K562 (cell line): ENCODE measurements around the gene PTPN11. TPM values are rescaled to one million over a fixed set of nuclear protein-coding genes. Genes with fewer than 3 reads are reported as not detected.

Experiments
- ADNP ChIP-seq: fragments of 200-800 bp; sonication (Bioruptor generic); IDR thresholded peaks from 2 replicates; pipeline ENCODE4 v1.6.1; 2016; ENCODE audit warnings: missing genetic modification characterization, missing compliant biosample characterization
- BRD4 ChIP-seq: fragments of 200-600 bp; sonication (generic); IDR thresholded peaks from 2 replicates; pipeline ENCODE4 v1.6.1; 2017; ENCODE audit warnings: inconsistent platforms
- CBFA2T2 ChIP-seq: fragments of 450-650 bp; conservative IDR thresholded peaks from 2 replicates; pipeline ENCODE4 v1.6.1; 2017; ENCODE audit warnings: mild to moderate bottlenecking
- EP400 ChIP-seq: fragments of 450-650 bp; IDR thresholded peaks from 2 replicates; pipeline ENCODE4 v1.6.1; 2017; ENCODE audit warnings: antibody characterized with exemption, mild to moderate bottlenecking, moderate library complexity
- FOSL1 ChIP-seq: fragments of 200-800 bp; sonication (Bioruptor generic); conservative IDR thresholded peaks from 2 replicates; pipeline ENCODE4 v1.6.1; 2016; ENCODE audit warnings: missing genetic modification characterization, missing compliant biosample characterization
- JUND ChIP-seq, 2 experiments: IDR thresholded peaks; 2 replicates in 1 of 2; 3 replicates in 1 of 2; pipeline ENCODE4 v1.6.1; 2011; ENCODE audit warnings: borderline replicate concordance in 2 of 2, low read depth in 2 of 2, low read length in 2 of 2, improper control_type of control experiment in 1 of 2, missing biosample characterization in 1 of 2, missing genetic modification characterization in 1 of 2, missing genetic modification reagents in 1 of 2
- NFATC3 ChIP-seq: fragments of 450-650 bp; IDR thresholded peaks from 2 replicates; pipeline ENCODE4 v1.6.1; 2017; ENCODE audit warnings: mild to moderate bottlenecking
- PYGO2 ChIP-seq: fragments of 450-650 bp; IDR thresholded peaks from 2 replicates; pipeline ENCODE4 v1.6.1; 2016; ENCODE audit warnings: mild to moderate bottlenecking, missing genetic modification characterization, moderate library complexity, missing compliant biosample characterization
- RFX1 ChIP-seq: fragments of 450-650 bp; IDR thresholded peaks from 2 replicates; pipeline ENCODE4 v1.6.1; 2016; ENCODE audit warnings: mild to moderate bottlenecking, moderate library complexity
- SMAD1 ChIP-seq: fragments of 150-350 bp; IDR thresholded peaks from 2 replicates; pipeline ENCODE4 v1.6.1; 2014; ENCODE audit warnings: low read length, low read depth; ENCODE audit not compliant: partially characterized antibody
- SMARCA4 ChIP-seq: fragments of 450-650 bp; IDR thresholded peaks from 2 replicates; pipeline ENCODE4 v1.6.1; 2016
- SP1 ChIP-seq: sonication (generic); formaldehyde crosslinking; IDR thresholded peaks from 2 replicates; pipeline ENCODE4 v1.8.1; 2022; ENCODE audit warnings: mild to moderate bottlenecking, missing genetic modification reagents
- SUPT5H ChIP-seq: fragments of 450-650 bp; IDR thresholded peaks from 2 replicates; pipeline ENCODE4 v1.6.1; 2016
- TFAM ChIP-seq: fragments of 250-450 bp; sonication (Bioruptor Pico); conservative IDR thresholded peaks from 2 replicates; pipeline ENCODE4 v1.5.0; 2021; ENCODE audit warnings: mild to moderate bottlenecking, moderate library complexity
- ZBTB1 ChIP-seq: sonication (generic); formaldehyde crosslinking; IDR thresholded peaks from 2 replicates; pipeline ENCODE4 v1.8.1; 2023; ENCODE audit warnings: missing genetic modification reagents, low read depth, mild to moderate bottlenecking, borderline replicate concordance
- ZNF146 ChIP-seq: IDR thresholded peaks from one replicate; pipeline ENCODE4 v1.6.1; 2018; ENCODE audit warnings: missing compliant biosample characterization; ENCODE audit not compliant: unreplicated experiment
- ZNF384 ChIP-seq: IDR thresholded peaks from 2 replicates; pipeline ENCODE4 v1.6.1; 2012; ENCODE audit warnings: low read depth, low read length, improper control_type of control experiment
- polyA plus RNA-seq, 8 experiments: library from polyadenylated mRNA; depleted of rRNA in 4 of 8; stranded (reverse) in 5 of 8; unstranded in 3 of 8; fragments of >200 nt; fragmentation: Nextera tagmentation in 2 of 8; fragmentation: Illumina TruSeq in 1 of 8; extraction: Ambion mirVana in 2 of 8; extraction: Trizol in 1 of 8; gene quantifications; 2 replicates each; pipeline versions ENCODE4 v1.2.1 to v1.2.3, GENCODE V29; 2011 to 2014; ENCODE audit warnings: inconsistent platforms in 1 of 8, missing spikeins in 1 of 8
- total RNA-seq, 7 experiments: library from RNA; depleted of rRNA in 6 of 7; stranded (reverse); fragments of >200 nt in 6 of 7; fragmentation: Illumina TruSeq in 2 of 7; extraction: Trizol in 2 of 7; gene quantifications; 2 replicates each; pipeline versions ENCODE4 v1.2.1 to v1.2.3, GENCODE V29; 2011 to 2021; ENCODE audit warnings: low replicate concordance in 1 of 7
- TF ChIP-seq, protein P1 (sequence below), 2 experiments: fragments of 450-650 bp; IDR thresholded peaks; 2 replicates each; pipeline ENCODE4 v1.6.1; 2016
- TF ChIP-seq, protein P2 (sequence below): sonication (generic); formaldehyde crosslinking; IDR thresholded peaks from 2 replicates; pipeline ENCODE4 v1.8.0; 2022; ENCODE audit warnings: mild to moderate bottlenecking, missing genetic modification reagents
- TF ChIP-seq, protein P3 (sequence below): fragments of 450-650 bp; formaldehyde crosslinking; conservative IDR thresholded peaks from 2 replicates; pipeline ENCODE4 v1.4.0; 2022; ENCODE audit warnings: mild to moderate bottlenecking, missing genetic modification characterization
- TF ChIP-seq, protein P4 (sequence below), 3 experiments: fragments of 200-800 bp in 1 of 3; sonication (Bioruptor generic) in 1 of 3; sonication (generic) in 1 of 3; formaldehyde crosslinking in 1 of 3; IDR thresholded peaks; 2 replicates each; pipeline versions ENCODE4 v1.6.1 to v1.8.0; 2016 to 2022; ENCODE audit warnings: mild to moderate bottlenecking in 2 of 3, missing compliant biosample characterization in 2 of 3, missing genetic modification characterization in 2 of 3, missing genetic modification reagents in 1 of 3
- TF ChIP-seq, protein P5 (sequence below): fragments of 450-650 bp; IDR thresholded peaks from 2 replicates; pipeline ENCODE4 v1.7.0; 2016; ENCODE audit warnings: borderline replicate concordance

PTPN11 gene
- total and polyA plus RNA-seq, 9 of the 15 experiments (the other 6 are each of a cell fraction or from before 2014, with no cell fraction given): 22.5 to 126 (median 79.7) TPM

DNA sequence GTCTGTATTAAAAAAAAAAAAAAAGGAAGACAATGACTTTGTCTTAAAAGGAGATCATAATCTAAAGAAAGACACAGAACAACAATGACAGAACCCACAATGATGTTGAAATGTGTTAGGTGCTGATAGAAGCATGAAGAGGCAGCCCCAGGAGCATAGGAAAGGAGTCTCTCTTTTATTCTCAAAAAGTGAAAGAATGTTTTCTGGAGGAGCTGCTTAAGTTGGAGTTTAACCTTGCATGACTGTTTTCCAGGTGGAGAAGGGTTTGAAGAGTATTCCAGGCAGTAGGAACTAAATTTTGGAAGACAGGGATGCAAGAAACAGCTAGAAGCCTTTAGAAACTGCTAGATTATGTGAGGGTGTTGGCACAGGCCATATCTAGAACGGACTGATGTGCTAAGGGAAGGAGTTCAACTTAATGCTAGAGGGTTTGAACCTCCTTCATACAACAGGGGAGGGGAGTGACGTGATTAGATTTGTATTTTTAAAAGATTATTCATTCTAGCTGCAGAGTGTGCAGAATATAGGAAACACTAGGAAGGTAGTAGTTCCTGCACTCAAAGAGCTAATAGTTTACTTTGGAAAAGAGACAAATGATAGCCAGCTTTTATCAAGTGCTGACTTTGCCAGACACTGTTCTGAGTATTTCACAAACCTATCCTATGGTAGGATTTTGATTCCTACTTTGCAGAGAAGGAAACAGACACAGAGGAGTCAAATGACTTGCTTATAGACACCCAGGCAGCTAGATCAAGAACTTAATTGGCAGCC lies 4.7 kb upstream of the PTPN11 start (continued):
- TF ChIP-seq FOSL1 (peak; percentile 51), BRD4 (no peak), ZNF384 (peak; percentile 89), EP400 (no peak), SUPT5H (no peak), ZNF146 (CRISPR knock-in tag) (no peak), ADNP (peak; percentile 89; the same call in 1 of the 2 replicates), SMAD1 (no peak), PYGO2 (tag) (no peak), SP1 (CRISPR knock-in tag) (no peak), CBFA2T2 (peak; percentile 37; the same call in 1 of the 2 replicates), SMARCA4 (peak; percentile 83), ZBTB1 (CRISPR knock-in tag) (no peak), JUND (IDR thresholded peaks at IDR 0.05; ENCODE audit: borderline replicate concordance, low read depth, low read length) (0 out of 2 replicates have a peak, but pooled peaks have one; percentile 6), JUND (tag; IDR thresholded peaks at IDR 0.05; ENCODE audit: borderline replicate concordance, low read depth, low read length) (no peak), TFAM (CRISPR knock-in tag) (no peak), NFATC3 (no peak), RFX1 (no peak)
- TF ChIP-seq, protein P1, sequence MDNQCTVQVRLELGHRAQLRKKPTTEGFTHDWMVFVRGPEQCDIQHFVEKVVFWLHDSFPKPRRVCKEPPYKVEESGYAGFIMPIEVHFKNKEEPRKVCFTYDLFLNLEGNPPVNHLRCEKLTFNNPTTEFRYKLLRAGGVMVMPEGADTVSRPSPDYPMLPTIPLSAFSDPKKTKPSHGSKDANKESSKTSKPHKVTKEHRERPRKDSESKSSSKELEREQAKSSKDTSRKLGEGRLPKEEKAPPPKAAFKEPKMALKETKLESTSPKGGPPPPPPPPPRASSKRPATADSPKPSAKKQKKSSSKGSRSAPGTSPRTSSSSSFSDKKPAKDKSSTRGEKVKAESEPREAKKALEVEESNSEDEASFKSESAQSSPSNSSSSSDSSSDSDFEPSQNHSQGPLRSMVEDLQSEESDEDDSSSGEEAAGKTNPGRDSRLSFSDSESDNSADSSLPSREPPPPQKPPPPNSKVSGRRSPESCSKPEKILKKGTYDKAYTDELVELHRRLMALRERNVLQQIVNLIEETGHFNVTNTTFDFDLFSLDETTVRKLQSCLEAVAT (IDR thresholded peaks at IDR 0.05): 0 out of 4 replicates have a peak, but pooled peaks of 1 of the 2 experiments have one; percentile 17
- TF ChIP-seq, protein P2, sequence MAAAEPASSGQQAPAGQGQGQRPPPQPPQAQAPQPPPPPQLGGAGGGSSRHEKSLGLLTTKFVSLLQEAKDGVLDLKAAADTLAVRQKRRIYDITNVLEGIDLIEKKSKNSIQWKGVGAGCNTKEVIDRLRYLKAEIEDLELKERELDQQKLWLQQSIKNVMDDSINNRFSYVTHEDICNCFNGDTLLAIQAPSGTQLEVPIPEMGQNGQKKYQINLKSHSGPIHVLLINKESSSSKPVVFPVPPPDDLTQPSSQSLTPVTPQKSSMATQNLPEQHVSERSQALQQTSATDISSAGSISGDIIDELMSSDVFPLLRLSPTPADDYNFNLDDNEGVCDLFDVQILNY: no peak
- TF ChIP-seq, protein P3, sequence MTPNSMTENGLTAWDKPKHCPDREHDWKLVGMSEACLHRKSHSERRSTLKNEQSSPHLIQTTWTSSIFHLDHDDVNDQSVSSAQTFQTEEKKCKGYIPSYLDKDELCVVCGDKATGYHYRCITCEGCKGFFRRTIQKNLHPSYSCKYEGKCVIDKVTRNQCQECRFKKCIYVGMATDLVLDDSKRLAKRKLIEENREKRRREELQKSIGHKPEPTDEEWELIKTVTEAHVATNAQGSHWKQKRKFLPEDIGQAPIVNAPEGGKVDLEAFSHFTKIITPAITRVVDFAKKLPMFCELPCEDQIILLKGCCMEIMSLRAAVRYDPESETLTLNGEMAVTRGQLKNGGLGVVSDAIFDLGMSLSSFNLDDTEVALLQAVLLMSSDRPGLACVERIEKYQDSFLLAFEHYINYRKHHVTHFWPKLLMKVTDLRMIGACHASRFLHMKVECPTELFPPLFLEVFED (CRISPR knock-in tag): no peak
- TF ChIP-seq, protein P4, sequence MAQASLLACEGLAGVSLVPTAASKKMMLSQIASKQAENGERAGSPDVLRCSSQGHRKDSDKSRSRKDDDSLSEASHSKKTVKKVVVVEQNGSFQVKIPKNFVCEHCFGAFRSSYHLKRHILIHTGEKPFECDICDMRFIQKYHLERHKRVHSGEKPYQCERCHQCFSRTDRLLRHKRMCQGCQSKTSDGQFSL (CRISPR knock-in tag; IDR thresholded peaks at IDR 0.05): no peak
- TF ChIP-seq, protein P4 (tag; IDR thresholded peaks at IDR 0.05): no peak
- TF ChIP-seq, protein P5, sequence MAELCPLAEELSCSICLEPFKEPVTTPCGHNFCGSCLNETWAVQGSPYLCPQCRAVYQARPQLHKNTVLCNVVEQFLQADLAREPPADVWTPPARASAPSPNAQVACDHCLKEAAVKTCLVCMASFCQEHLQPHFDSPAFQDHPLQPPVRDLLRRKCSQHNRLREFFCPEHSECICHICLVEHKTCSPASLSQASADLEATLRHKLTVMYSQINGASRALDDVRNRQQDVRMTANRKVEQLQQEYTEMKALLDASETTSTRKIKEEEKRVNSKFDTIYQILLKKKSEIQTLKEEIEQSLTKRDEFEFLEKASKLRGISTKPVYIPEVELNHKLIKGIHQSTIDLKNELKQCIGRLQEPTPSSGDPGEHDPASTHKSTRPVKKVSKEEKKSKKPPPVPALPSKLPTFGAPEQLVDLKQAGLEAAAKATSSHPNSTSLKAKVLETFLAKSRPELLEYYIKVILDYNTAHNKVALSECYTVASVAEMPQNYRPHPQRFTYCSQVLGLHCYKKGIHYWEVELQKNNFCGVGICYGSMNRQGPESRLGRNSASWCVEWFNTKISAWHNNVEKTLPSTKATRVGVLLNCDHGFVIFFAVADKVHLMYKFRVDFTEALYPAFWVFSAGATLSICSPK: no peak
